Bronchial epithelial cell (primary cell): Measurements from ENCODE around the gene CDKN2C. TPM values are rescaled to one million over a fixed set of nuclear protein-coding genes. Genes with fewer than 3 reads are reported as not detected.

ENCODE experiments used
- DNase-seq: peaks from one replicate; pipeline ENCODE4 v3.0.0-alpha.2; 2010; ENCODE audit warnings: low read depth
- FAIRE-seq: peaks from 2 replicates; lab custom pipeline; 2011; peaks lifted over from hg19 to GRCh38; lab: Jason Lieb, UNC
- H3K27me3 ChIP-seq: 2 replicates; pipeline ENCODE4 v1.5.1; 2011; ENCODE audit warnings: low read length; ENCODE audit not compliant: control insufficient read depth, insufficient read depth
- H3K36me3 ChIP-seq: 2 replicates; pipeline ENCODE4 v1.5.1; 2011; ENCODE audit warnings: low read length; ENCODE audit not compliant: control insufficient read depth, insufficient read depth
- H3K4me3 ChIP-seq: 2 replicates; pipeline ENCODE4 v1.5.1; 2011; ENCODE audit warnings: mild to moderate bottlenecking, low read depth, low read length, control low read depth
- total RNA-seq: library from RNA; depleted of rRNA; stranded (reverse); fragments of >200 nt; gene quantifications from 2 replicates; pipeline ENCODE4 v1.2.1, GENCODE V29; 2014
- TF ChIP-seq, protein P1 (sequence below): IDR thresholded peaks from 2 replicates; pipeline ENCODE4 v1.5.1; 2011; ENCODE audit warnings: mild to moderate bottlenecking, moderate library complexity, low read length, control low read depth, inconsistent platforms; ENCODE audit not compliant: insufficient read depth, severe bottlenecking

CDKN2C gene
- total RNA-seq, 1 donor from 2014 or later: 0.79 TPM

- FAIRE-seq: no peak
- H3K4me3 ChIP-seq: no peak overlapping the region
- no peaks in the 10 kb centered on the region for H3K27me3 ChIP-seq
- no peaks in the 10 kb centered on the region for H3K36me3 ChIP-seq
- TF ChIP-seq, protein P1, sequence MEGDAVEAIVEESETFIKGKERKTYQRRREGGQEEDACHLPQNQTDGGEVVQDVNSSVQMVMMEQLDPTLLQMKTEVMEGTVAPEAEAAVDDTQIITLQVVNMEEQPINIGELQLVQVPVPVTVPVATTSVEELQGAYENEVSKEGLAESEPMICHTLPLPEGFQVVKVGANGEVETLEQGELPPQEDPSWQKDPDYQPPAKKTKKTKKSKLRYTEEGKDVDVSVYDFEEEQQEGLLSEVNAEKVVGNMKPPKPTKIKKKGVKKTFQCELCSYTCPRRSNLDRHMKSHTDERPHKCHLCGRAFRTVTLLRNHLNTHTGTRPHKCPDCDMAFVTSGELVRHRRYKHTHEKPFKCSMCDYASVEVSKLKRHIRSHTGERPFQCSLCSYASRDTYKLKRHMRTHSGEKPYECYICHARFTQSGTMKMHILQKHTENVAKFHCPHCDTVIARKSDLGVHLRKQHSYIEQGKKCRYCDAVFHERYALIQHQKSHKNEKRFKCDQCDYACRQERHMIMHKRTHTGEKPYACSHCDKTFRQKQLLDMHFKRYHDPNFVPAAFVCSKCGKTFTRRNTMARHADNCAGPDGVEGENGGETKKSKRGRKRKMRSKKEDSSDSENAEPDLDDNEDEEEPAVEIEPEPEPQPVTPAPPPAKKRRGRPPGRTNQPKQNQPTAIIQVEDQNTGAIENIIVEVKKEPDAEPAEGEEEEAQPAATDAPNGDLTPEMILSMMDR: no peak
- no peak for DNase-seq
Measured at GRCh38 chr1:50976111-50976889, 6.3 kb downstream of the CDKN2C start.

GRCh38 chr1:50976890-50977574, 7.0 kb downstream of the CDKN2C start:
- H3K36me3 ChIP-seq: no peaks in the 10 kb centered on the region
- peak overlapping the region; percentile 59 for H3K4me3 ChIP-seq
- no peak for DNase-seq
- TF ChIP-seq, protein P1: no peak
- no peaks in the 10 kb centered on the region for H3K27me3 ChIP-seq
- no peak for FAIRE-seq

DNA sequence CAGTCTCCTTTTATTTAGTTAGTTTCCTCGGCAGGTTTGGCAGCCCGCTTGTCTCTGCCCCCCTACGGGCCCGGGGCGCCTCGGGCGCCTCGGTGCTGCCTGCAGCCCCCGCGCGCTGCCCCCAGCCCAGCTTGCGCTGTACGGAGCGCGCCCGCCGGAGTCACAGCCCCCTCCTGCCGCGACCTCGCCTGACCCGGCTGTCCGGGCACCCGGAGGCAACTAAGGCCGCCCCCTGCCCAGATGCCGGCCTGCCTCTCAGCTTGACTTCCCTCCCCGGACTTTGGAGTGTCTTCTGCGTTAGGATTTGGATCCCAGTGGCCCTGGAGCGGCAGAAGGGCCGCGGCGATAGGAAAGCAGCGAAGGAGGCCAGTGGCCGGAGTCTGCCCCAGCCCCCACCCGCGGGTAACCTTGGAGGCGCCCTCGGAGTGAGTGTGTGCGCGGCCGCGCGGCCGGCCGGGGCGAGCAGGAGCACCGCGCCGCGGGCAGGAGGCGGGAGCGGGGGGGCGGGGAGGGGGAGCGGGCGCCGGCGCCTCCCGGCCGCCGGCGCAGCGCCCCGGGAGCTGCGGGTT, 7.6 kb downstream of the CDKN2C start:
- FAIRE-seq (no peak), DNase-seq (no peak)
- H3K36me3 ChIP-seq: no peaks in the 10 kb centered on the region
- peak overlapping the region; percentile 59 for H3K4me3 ChIP-seq
- TF ChIP-seq, protein P1: no peak
- no peaks in the 10 kb centered on the region for H3K27me3 ChIP-seq

DNA sequence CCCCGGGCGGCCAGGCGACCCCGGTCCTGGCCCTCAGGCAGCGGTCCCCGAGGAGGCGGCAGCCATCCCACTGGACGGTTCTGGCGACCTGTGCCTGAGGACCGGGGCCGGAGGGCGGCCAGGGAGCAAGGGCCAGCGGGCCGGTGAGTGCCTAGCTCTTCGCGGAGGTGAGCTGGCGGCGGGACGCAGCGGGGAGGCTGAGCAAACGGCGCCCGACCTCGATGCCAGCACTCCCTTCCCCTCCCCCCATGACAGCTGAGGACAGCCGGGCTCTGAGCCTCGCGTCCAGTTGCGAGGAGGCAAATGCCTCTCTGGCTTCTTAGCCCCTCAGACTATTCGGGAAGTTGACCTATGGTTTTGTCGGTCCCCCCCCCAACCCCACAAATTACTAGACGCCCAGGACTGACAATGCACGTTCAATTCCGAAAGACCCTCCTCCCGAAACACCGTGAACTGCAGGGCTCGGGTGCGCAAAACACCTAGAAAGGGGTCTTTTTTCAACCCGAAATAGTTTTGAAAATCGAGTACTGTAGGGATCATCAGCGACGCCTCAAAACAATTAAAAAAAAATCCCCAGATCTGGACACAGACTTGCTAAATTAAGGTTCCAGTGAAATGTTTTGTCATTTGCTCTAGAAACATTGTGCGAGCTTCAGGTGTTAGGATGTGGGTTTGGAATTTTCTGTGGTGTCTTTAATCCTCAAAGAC, 8.3 kb downstream of the CDKN2C start:
- H3K36me3 ChIP-seq: no peaks in the 10 kb centered on the region
- TF ChIP-seq, protein P1: no peak
- H3K4me3 ChIP-seq: peak overlapping the region; percentile 59
- no peaks in the 10 kb centered on the region for H3K27me3 ChIP-seq
- DNase-seq (peak; percentile 17), FAIRE-seq (no peak)

DNA sequence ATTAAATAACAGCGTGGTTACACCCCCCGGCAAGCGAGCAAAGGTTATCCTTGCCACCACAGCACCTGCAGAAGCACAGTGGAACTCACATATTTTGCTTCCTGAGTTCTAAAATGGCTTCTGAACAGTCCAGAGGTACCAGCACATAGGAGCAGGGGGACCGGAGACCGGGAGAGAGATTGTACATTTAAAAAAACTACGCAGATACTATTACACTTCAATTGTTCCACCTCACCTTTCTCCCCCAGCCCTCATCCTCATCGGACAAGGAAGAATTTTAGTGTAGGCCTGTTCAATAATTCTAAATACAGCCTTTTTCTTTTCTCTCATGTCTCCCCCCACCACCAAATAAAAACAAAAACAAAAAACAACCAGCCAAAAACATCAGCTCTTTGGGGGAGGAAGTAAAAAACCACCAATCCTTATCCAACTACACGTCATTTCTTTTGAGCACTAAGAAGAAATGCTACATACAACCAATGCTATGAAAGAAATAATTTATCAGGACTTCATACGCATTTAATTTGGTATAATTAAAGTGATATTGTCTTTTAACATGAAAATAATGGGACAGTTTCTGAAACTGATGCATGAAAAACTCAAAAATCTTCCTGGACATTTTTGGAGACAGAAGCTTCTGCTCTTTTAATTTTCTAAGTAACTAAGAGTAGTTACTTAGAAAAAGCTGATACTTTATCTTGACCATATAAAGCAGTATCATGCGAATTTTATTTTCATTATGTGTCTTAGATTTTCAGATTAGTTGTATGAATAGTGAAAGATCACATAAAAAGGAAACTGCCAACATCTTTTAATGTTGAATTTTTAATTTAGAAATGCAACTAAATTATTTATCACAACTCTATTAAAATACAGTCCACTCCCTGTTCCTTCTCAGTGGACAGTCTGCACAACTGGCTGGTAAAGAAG, 9.1 kb downstream of the CDKN2C start:
- Histone ChIP-seq H3K4me3 (no peak overlapping the region), H3K36me3 (no peaks in the 10 kb centered on the region), H3K27me3 (no peaks in the 10 kb centered on the region)
- FAIRE-seq (no peak), DNase-seq (no peak)
- TF ChIP-seq, protein P1: no peak
